ENCODE results near the gene TPTE.
"Not testable (repeated sequence)": the region's sequence is repeated elsewhere in the genome, so short reads cannot be mapped to it uniquely, and the experiment has no call there.

Gene TPTE

GRCh38 chr21:10511116-10511515 lies 10.3 kb upstream of the TPTE start:
- CTCF ChIA-PET: no interaction called here

GRCh38 chr21:10516889-10517288 lies 4.5 kb upstream of the TPTE start:
- POLR2A ChIA-PET; CTCF ChIA-PET; H3K36me3 ChIP-seq (ENCODE audit: control insufficient read depth in 2 of 2, insufficient read depth in 1 of 2, low read length in 2 of 2); H3K27ac ChIP-seq (ENCODE audit: extremely low read depth, low read depth, low read length); H3K9me3 ChIP-seq (ENCODE audit: control insufficient read depth, insufficient read depth, low read depth, low read length); H3K4me1 ChIP-seq (ENCODE audit: control insufficient read depth, insufficient read depth, low read length); H3K4me3 ChIP-seq (ENCODE audit: low read depth, low read length): not testable (repeated sequence)

More at GRCh38 chr21:10511116-10511515, 10.3 kb upstream of the TPTE start:
- Histone ChIP-seq H3K9me3 (ENCODE audit: control insufficient read depth, insufficient read depth, low read depth, low read length) (no peaks in the 10 kb centered on the region), H3K4me3 (ENCODE audit: low read depth, low read length) (no peak overlapping the region), H3K27ac (ENCODE audit: extremely low read depth, low read depth, low read length) (no peak overlapping the region), H3K4me1 (ENCODE audit: control insufficient read depth, insufficient read depth, low read length) (no peaks in the 10 kb centered on the region), H3K36me3 (ENCODE audit: control insufficient read depth in 2 of 2, insufficient read depth in 1 of 2, low read length in 2 of 2) (no peaks in the 10 kb centered on the region)
- no peak for TF ChIP-seq PRDM10 (tag by site-specific recombination; IDR thresholded peaks at IDR 0.05)
- TF ChIP-seq TSHZ1 (tag by site-specific recombination; IDR thresholded peaks at IDR 0.05; ENCODE audit: borderline replicate concordance): no peak
- TF ChIP-seq ZNF623 (tag by site-specific recombination; IDR thresholded peaks at IDR 0.05): no peak
- TF ChIP-seq ZSCAN30 (tag by site-specific recombination; IDR thresholded peaks at IDR 0.05): no peak
- no peak for TF ChIP-seq KLF10 (tag by site-specific recombination; IDR thresholded peaks at IDR 0.05)
- no peak for TF ChIP-seq HOXA7 (CRISPR knock-in tag; IDR thresholded peaks at IDR 0.05; ENCODE audit: borderline replicate concordance)
- TF ChIP-seq GFI1B (tag by site-specific recombination; IDR thresholded peaks at IDR 0.05): no peak
- TF ChIP-seq ZNF23 (tag by site-specific recombination; IDR thresholded peaks at IDR 0.05; ENCODE audit: borderline replicate concordance): no peak
- no peak for TF ChIP-seq ZSCAN18 (tag by site-specific recombination; IDR thresholded peaks at IDR 0.05)
- TF ChIP-seq ZNF26 (tag by site-specific recombination; IDR thresholded peaks at IDR 0.05): no peak
- no peak for TF ChIP-seq PRDM1 (tag by site-specific recombination; IDR thresholded peaks at IDR 0.05)
- no peak for TF ChIP-seq ZNF707 (tag by site-specific recombination; IDR thresholded peaks at IDR 0.05)
- POLR2A ChIA-PET: no interaction called here

- H3K9me3 ChIP-seq (ENCODE audit: control insufficient read depth, insufficient read depth, low read depth, low read length); H3K4me3 ChIP-seq (ENCODE audit: low read depth, low read length); POLR2A ChIA-PET; H3K4me1 ChIP-seq (ENCODE audit: control insufficient read depth, insufficient read depth, low read length); H3K27ac ChIP-seq (ENCODE audit: extremely low read depth, low read depth, low read length); CTCF ChIA-PET; H3K36me3 ChIP-seq (ENCODE audit: control insufficient read depth in 2 of 2, insufficient read depth in 1 of 2, low read length in 2 of 2): not testable (repeated sequence)
These were observed 3.5 kb upstream of the TPTE start for GRCh38 chr21:10517904-10518303.

GRCh38 chr21:10521835-10522500 lies 585 bp downstream of the TPTE start:
- H3K4me3 ChIP-seq (ENCODE audit: low read depth, low read length); H3K4me1 ChIP-seq (ENCODE audit: control insufficient read depth, insufficient read depth, low read length); POLR2A ChIA-PET; H3K27ac ChIP-seq (ENCODE audit: extremely low read depth, low read depth, low read length); H3K9me3 ChIP-seq (ENCODE audit: control insufficient read depth, insufficient read depth, low read depth, low read length); H3K36me3 ChIP-seq (ENCODE audit: control insufficient read depth in 2 of 2, insufficient read depth in 1 of 2, low read length in 2 of 2); CTCF ChIA-PET: not testable (repeated sequence)
